ENCODE measurements around the gene IBA57.

IBA57 gene

DNA sequence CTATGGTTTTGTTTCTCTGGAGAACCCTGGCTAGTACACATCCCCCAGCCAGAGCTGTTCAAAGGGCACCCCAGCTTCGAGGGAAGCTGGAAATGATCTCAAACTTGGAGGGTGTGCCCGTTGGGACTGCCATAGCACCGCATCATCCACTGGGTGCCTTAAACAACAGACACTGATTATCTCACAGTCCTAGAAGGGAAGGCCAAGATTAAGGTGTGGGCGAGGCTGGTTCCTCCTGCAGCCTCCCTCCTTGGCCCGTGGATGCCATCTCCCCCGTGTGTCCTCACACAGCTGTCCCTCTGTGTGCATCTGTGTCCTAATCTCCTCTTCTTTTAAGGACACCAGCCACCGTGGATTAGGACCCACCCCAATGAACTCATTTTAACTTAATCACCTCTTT lies 4.2 kb upstream of the IBA57 start:
- no peak for DNase-seq

DNA sequence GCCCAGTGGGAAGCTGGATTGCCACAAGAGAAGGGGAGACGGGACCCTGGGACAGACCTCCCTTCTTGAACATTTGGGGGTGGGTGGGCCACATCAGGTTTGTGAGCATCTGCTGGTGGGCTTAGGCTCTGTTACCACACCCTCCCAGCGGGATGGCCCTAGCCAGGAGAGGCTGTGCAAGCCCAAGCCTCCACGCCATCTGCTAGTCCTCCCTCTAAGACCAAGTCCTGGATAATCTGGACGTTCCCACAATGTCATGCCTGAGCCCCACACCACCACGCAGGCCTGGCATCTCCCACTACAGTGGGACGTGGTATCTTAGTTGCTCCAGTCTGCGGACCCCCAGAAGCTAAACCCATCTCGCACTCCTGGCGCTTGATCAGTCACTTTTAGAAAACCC lies 3.7 kb upstream of the IBA57 start:
- TF ChIP-seq CTCF (IDR thresholded peaks at IDR 0.05) = no peak
- DNase-seq = no peak
- H3K36me3 ChIP-seq = no peaks in the 10 kb centered on the region
- H3K27ac ChIP-seq = no peak overlapping the region
- H3K4me1 ChIP-seq = peaks cover 0 to 24% (median 13%) of the 10 kb centered on the region in 4 donors
- H3K27me3 ChIP-seq = peaks cover 0 to 54% of the 10 kb centered on the region in 2 donors
- H3K4me3 ChIP-seq = no peak overlapping the region
- H3K9me3 ChIP-seq = no peaks in the 10 kb centered on the region
- intact Hi-C loops (cut with DNase I; ENCODE audit: low total_unique reads) = loop anchor here (10.0 kb wide), 2 partner anchors 57 to 427 kb away; partner anchors contain the start of genes C1orf35, JMJD4, MRPL55 and SNAP47

More for the DNA sequence above, 4.2 kb upstream of the IBA57 start:
- peaks cover 0 to 19% (median 8%) of the 10 kb centered on the region in 4 donors for H3K4me1 ChIP-seq
- no peak overlapping the region for H3K27ac ChIP-seq
- TF ChIP-seq CTCF (IDR thresholded peaks at IDR 0.05) = no peak
- no peaks in the 10 kb centered on the region for H3K36me3 ChIP-seq
- peaks cover 0 to 59% of the 10 kb centered on the region in 2 donors for H3K27me3 ChIP-seq
- intact Hi-C loops (cut with DNase I; ENCODE audit: low total_unique reads) = loop anchor here (10.0 kb wide), 2 partner anchors 57 to 427 kb away; partner anchors contain the start of genes C1orf35, JMJD4, MRPL55 and SNAP47
- no peaks in the 10 kb centered on the region for H3K9me3 ChIP-seq
- no peak overlapping the region for H3K4me3 ChIP-seq

DNA sequence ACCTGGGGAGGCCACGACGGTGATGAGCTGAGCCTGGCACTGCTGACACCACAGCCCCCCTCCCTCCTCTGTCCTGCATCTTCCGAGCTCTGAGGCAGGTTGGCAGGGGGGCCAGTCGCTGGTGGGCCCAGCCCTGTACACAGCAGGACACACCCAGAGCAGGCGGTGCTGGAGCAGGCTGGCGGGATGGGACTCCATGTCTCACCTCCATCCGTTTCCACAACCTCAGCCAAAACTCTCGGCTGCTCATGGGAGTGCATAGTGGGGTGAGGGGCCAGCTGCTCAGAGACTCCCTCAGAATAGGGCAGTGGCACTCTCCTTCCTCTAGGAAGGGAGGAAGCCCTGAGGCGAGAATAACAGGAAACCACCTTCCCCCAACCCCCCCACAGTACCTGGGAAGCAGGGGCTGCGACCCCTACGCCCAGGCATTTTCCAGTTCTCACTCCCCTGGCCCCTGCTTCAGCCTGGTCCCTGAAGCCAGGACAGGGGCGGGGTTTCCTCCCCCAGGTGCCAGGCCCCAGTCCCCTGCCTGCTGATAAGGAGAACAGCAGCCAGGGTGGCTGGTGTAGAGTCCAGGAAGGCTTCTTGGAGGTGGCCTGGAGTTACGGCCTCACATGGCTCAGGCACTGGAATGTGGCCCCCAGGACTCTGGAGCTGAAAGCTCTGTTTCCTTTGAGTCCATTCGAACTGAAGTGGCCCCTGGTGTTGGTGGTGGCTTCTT lies 3.2 kb upstream of the IBA57 start:
- peaks cover 0 to 48% of the 10 kb centered on the region in 2 donors for H3K27me3 ChIP-seq
- H3K27ac ChIP-seq = no peak overlapping the region
- no peak for TF ChIP-seq CTCF (IDR thresholded peaks at IDR 0.05)
- no peaks in the 10 kb centered on the region for H3K36me3 ChIP-seq
- intact Hi-C loops (cut with DNase I; ENCODE audit: low total_unique reads) = loop anchor here (10.0 kb wide), 2 partner anchors 58 to 428 kb away; partner anchors contain the start of genes C1orf35, JMJD4, MRPL55 and SNAP47
- H3K4me1 ChIP-seq = peaks cover 0 to 25% (median 13%) of the 10 kb centered on the region in 4 donors
- no peak for DNase-seq
- H3K9me3 ChIP-seq = no peaks in the 10 kb centered on the region
- H3K4me3 ChIP-seq = no peak overlapping the region

DNA sequence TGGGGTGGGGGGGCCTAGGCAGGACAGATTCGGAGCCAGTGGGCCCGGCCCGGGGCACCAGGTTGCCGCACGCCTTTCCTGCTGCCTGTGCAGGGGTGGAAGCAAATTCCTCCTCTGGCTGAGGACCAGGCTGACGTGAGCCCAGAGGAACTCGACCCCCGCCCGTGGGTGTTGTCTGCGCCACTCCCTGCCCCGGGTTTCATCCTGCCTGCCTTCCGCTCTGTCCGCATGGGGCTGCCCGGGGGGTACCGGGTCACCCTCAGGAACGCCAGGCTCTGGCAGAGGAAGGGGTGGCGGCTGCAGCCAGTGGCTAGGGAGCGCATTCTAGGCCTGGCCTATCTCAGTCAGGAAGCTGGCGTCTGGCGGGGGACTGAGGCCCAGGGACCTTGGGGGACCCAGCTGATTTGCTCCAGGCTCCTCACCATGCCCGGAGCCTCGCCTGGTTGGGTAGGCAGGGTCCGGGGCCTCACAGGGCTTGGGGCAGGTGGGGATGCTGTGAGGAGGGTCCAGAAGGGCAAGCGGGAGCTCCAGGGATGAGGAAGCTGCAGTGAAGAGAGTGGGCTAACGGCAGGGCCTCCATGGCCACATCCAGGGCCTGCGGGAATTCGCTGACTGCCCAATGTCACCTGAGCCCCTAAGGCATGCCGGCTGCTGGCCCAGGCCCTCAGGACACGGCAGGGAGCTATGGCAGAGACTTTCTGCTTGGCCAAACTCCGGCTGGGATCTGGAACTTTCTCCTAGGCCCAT lies 2.4 kb upstream of the IBA57 start:
- Histone ChIP-seq H3K4me3 (no peak overlapping the region), H3K4me1 (peaks cover 0 to 23% (median 12%) of the 10 kb centered on the region in 4 donors)
- no peak for DNase-seq

More for the DNA sequence above, 2.4 kb upstream of the IBA57 start:
- H3K27me3 ChIP-seq = peaks cover 0 to 42% of the 10 kb centered on the region in 2 donors
- intact Hi-C loops (cut with DNase I; ENCODE audit: low total_unique reads) = loop anchor here (10.0 kb wide), 2 partner anchors 58 to 428 kb away; partner anchors contain the start of genes C1orf35, JMJD4, MRPL55 and SNAP47
- H3K27ac ChIP-seq = no peak overlapping the region
- H3K36me3 ChIP-seq = no peaks in the 10 kb centered on the region
- TF ChIP-seq CTCF (IDR thresholded peaks at IDR 0.05) = no peak
- H3K9me3 ChIP-seq = no peaks in the 10 kb centered on the region

All from tibial artery (tissue), 4 donors.